GM10847 (cell line): ENCODE data around the gene MYO18B.

ENCODE experiments used
- POLR2A ChIP-seq: IDR thresholded peaks from 2 replicates; pipeline ENCODE4 v1.6.1; 2011; ENCODE audit not compliant: insufficient read length; ENCODE audit errors: extremely low read depth

Gene MYO18B

GRCh38 chr22:25908212-25908611, 166.2 kb downstream of the MYO18B start:
- TF ChIP-seq POLR2A: no peak

GRCh38 chr22:25908755-25909154, 166.8 kb downstream of the MYO18B start:
- no peak for TF ChIP-seq POLR2A

DNA sequence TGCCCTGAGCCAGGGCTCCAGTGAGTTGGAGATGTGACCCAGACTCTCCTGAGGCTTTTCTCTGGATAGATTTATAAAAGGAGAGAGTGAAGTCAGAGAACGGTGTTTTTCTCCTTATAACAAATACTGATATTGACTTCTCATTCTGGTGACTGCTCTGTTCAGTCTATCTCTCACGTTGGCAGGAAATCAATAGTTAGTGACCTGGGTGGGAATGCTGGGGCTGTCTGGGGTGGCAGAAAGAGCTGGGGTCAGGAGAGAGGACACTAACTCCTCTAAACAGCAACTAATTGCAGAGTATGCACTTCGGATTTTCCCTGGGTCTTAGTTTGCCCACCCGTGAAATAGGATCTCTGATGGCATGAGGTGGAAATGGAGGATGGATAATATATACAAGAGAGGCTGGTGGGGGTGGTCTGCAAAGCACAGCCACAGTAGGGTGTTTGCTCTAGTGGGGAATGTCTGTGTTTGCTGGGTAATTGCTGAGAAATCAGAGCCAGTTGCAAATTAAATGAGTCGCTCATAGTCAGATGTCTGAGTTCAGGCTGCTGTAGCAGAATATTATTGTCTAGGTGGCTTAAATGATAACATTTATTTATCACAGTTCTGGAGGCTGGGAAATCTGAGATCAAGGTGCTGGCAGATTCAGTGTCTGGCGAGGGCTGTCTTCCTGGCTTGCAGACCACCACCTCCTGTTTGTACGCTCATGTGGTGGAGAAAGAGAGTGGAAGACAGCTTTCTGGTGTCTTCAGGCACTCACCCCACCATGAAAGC, 167.8 kb downstream of the MYO18B start:
- TF ChIP-seq POLR2A: no peak

- TF ChIP-seq POLR2A: no peak
Measured at GRCh38 chr22:25911243-25911972, 169.4 kb downstream of the MYO18B start.

DNA sequence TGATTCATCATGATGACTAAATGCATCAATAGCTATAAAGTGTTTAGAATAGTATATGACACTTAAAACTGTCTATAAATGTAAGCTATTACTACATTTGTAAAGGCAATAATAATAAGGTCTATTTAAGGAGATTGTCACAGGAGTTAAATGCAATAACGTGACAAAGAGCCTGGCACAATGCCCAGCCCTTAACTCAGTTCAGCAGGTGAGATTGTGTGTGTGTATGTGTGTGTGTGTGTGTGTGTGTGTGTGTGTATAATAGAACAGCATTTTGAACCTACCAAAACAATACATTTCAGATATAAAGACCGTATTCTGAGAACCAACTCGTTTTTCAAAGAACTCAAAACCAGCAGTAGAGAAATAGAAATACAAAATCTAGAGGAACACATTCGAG, 177.5 kb downstream of the MYO18B start:
- TF ChIP-seq POLR2A: no peak

DNA sequence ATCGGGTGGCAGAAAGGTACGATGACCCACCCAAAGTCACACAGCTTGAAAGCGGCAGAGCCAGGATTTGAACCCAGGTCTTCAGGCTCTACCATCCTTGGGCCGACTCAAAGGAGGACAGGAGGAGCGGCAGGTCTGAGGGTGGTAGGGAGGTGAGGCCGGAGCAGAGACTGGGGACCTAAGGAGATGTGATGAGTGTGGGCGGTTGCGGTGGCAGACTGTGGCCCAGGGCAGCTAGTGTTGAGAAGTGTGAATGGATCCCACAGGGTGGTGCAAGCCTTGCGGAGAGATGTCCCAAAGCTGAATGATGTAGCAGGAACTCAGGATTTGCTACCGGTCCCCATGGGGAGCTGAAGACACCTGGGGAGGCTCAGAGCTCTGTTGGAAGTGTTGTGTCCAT, 180.2 kb downstream of the MYO18B start:
- no peak for TF ChIP-seq POLR2A

DNA sequence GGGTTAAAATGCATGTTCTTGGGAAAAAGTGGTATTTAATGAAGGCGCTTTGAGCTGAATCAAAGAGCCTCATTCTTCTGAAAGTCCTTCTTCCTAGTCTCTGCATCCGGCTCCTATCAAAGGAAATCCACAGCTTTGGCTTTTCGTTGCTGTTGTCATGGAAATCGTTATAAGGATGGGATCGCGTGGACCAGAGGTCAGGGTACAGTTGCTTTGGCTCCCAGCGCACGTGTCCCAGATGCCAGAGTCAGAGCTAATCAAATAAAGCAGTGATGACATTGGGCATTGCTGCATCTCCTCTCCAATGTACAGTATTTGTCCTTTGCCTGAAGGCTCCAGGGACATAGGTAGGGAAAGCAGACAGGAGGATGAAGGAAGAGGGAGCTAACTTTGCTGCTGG, 181.9 kb downstream of the MYO18B start:
- TF ChIP-seq POLR2A: no peak

DNA sequence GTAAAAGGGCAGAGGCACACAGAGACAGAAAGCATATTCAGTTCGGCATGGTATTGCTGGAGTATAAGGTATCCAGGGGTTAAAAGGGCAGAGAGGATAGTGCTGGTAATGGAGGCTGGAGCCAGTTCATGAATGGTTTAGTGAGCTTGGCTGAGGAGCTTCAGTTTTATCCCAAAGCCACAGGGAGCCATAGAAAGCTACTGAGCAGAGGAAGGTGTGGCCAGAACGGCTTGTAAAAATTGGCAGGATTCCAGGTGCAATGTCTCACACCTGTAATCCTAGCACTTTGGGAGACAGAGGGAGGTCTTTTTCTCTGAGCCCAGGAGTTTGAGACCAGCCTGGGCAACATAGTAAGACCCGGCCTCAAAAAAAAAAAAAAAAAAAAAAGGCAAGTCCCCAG, 186.1 kb downstream of the MYO18B start:
- no peak for TF ChIP-seq POLR2A

GRCh38 chr22:25929321-25929878, 187.4 kb downstream of the MYO18B start:
- TF ChIP-seq POLR2A: no peak

DNA sequence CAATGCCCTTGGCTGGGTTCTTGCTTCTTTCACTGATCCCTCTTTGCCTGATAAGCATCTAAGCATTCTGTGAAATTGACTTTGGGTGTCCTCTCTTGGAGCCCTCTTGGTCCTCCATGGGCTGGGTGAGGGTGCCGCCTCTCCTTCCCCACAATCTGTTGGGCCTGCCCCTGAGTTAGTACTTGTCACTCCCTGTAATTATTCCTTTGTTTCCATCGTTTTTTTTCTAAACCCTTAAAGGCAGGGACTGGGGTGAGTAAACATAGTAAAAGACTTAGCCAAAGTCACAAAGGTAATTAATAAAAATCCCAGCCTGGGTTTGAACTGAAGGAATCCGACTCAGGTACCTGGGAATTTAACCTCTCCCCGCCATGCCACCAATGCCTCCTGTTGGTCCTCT, 188.1 kb downstream of the MYO18B start:
- no peak for TF ChIP-seq POLR2A

- no peak for TF ChIP-seq POLR2A
Measured at GRCh38 chr22:25930788-25931310, 188.9 kb downstream of the MYO18B start.

DNA sequence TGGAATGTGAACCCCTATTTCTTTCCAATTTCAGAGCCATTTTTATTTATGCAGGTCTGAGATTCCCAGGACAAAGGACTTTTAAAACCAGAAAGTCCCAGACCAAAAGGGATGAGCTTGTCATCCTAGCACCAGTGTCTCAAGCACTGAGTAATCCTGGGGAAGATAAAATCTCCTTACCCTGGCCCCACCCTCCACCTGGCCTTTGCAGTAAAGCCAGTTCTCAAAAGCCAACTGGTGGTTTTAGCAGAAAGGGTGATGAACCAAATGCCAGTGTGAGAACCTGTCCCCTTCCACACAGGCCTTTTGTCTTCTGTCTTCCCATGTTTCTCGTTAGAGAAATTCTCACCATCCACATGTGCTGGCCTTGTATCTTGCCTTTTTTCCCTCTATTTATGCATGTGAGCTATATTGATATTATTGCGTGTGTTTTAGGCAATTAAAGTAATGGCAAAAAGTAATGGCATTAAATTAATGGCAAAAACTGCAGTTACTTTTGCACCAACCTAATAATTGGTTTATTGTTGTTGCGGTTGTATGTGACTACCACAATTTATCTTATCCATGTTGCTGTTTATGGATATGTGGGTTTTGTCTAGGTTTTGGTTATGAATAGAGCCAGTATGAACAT, 191.3 kb downstream of the MYO18B start:
- TF ChIP-seq POLR2A: no peak

GRCh38 chr22:25935266-25936058, 193.5 kb downstream of the MYO18B start:
- TF ChIP-seq POLR2A: no peak

DNA sequence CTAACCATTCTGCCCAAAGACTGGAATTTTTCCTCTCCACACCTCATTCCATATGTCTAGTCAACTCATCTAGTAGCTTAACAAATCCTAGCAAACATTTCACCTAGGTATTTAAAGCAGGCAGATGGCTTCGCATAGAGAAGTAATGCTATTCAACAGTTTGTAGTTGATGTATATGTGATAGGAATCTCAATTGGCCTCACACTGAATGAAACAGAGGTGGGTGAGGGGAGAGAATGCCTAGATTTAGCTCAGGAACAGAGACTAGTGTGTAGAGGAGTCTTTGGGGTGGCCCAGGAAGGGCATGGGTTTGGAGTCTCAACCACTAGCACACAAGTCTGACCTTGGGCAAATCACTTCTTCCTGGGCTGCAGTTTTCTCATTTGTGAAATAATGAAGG, 196.2 kb downstream of the MYO18B start:
- TF ChIP-seq POLR2A: no peak

GRCh38 chr22:25939384-25939783, 197.4 kb downstream of the MYO18B start:
- no peak for TF ChIP-seq POLR2A
